ENCODE results near the gene CRIM1.

Gene CRIM1

DNA sequence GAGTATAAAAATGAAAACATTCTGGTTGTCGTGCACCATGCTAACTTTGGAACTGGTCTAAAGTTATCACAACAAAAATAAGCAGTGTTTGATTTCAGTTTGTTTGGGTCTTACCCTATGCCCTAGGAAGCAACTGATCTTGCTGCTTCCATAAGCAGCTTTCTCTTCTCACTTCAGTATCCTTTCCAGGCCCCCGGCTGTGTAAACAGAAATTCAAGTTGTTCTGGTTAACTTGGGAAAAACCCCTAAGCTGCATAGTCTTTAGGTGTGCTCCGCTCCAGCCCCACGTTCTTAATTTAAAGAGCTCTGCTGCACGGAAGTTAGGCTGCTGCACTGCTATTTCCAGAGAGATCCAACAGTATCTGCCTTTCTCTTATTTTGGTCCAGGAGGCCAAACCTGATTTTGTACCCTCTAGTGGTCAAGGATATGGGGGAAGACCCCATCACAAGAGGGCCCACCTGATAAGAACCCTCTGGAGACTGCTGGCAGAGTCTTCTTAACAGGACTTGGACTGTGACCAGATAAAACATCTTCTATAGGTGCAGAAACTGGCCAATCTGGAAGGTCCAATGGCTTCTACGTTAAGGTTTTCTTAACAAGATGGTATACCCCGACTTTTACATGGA is 173.3 kb downstream of the CRIM1 start:
- no peak for DNase-seq

DNA sequence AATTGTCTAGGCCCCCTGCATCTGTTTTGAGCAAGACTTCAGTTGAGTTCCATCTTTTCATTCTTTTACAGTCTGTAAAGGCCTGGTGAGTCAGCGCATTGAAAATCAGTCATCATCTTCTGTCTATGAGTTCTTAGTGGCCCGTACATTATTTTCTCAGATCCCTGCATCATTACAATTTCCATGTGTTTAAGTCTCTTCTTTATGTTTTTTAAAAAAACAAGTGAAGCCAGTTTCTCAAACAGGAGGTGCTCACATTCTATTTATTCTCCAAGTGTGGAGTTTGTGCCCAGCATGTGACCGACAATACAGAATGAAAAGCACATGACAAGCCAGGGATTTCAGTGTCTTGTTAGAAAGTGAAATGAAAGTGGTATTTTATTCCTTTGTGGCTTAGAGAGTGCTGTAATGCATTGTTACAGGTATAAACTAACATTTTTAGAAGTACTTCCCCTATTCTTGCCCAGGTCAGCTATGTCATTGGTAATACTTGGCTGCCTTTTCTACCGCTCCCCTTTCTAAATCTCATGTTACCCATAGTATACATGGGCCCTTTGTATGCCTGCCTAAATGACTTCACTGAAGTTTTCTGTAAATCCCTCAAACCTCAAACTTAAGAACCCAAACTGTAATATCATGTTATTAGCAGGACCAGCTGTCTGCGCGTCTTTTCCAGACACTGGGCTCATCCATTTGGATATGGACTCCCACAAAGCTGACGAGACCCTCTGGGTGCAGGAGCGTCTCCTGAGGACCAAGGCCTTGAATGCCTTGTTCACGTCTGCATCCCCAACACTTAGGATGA is 174.8 kb downstream of the CRIM1 start:
- DNase-seq = peak; percentile 54

DNA sequence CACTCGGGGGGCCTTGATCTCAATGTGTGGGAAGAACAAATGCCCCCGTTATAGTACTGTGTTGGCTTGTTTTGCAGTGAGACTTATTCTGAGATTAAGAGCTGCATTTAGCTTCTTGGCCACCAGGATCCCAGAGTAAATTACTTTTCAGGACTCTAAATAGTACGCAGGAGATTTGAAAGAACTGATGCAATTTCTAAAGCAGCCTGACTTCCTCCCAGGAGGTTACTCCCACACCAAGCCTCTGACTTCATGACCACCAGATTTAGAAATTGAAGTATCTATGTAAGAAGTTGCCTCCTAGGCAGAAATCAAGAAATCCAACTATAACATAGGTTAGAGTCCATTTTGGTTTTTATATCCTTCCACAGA is 175.4 kb downstream of the CRIM1 start:
- DNase-seq = peak; percentile 92

DNA sequence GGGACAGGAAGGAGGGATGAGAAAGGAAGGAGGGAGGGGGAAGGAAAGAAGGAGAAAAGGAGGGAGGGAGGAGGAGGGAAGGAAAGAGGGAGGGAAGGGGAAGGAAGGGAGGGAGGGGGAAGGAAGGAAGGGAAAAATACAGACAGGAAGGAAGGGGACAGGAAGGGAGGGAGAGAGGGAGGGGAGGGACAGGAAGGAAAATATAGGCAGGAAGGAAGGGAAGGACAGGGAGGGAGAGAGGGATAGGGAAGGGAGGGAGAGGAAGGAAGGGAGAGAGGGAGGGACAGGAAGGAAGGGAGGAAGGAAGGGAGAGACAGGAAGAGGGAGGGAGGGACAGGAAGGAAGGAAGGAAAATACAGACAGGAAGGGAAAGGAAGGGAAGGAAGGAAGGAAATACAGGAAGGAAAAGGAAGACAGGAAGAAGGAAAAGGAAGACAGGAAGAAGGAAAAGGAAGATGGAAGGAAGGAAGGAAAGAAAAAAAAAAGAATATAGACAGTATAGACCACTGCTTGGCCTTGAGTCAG is 178.8 kb downstream of the CRIM1 start:
- no peak for DNase-seq

DNA sequence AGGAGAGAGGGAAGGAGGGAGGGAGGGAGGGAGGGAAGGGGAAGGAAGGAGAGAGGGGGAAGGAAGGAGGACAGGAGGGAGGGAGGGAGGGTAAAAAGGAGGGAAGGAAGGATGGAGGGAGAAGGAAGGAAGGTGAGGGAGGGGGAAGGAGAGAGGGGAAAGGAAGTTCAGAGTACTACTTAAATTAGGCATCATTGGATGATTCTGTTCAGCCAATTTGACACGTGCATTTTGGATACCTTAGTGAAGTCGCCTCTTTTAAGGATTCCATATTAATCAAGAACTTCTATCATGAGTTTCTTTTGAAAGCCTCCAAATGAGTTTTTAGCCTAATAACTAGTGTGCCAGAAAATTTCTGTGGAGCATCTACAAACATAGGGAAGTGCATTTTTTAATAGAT is 179.5 kb downstream of the CRIM1 start:
- no peak for DNase-seq

DNA sequence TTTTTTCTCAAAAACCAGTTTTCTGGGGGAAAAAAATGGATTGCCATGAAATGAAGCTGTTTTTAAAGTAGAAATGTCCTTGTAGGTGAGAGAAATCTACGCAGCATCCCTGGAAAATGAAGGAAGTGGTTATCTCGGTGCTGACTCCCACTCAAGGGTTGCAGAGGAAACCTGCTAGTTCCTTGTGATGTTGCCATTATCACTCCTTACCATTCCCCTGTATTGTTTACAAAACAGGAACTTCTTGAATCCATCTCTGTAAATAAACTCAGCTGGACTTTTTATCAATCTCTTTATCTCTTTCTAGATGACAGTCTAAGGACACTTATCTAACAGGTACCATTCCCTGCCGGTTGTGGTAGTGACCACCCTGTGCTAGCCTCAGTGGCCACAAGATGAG is 181.2 kb downstream of the CRIM1 start:
- no peak for DNase-seq

DNA sequence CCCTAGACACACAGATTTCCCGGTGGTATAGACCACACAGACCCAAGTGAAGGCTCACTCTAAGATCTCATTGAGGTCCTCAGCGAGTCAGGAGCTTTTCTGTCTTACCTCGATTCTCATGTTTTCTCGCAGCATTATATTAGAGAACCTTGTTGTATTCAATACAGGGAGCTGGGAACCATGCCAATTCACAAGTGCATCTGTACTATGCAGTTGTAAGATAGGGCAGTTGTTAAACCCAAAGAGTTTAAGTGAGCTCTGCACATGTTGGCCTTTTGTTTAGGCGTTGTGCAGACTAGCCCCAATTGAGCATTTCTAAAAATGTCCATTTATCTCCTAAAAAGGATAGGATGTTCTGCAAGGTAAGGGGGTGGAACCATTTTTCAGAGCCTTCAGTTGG is 182.8 kb downstream of the CRIM1 start:
- no peak for DNase-seq

DNA sequence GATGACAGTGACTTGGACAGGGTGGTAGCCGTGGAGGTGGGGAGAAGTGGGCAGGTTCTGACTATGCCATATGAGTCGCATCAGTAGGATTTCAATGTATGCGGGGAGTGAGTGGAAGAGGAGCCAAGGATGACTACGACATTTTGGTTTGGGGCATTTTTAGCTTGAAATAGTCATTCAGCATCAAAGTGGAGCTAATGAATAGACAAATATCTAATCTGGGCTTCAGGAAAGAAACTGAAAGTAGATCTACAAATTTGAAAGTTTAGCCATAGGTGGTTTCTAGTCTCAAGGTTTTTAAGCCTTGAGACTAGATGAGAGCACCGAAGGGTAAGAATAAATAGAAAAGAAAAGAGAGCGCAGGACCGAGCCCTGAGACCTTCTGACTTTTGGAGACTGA is 184.1 kb downstream of the CRIM1 start:
- DNase-seq = no peak

DNA sequence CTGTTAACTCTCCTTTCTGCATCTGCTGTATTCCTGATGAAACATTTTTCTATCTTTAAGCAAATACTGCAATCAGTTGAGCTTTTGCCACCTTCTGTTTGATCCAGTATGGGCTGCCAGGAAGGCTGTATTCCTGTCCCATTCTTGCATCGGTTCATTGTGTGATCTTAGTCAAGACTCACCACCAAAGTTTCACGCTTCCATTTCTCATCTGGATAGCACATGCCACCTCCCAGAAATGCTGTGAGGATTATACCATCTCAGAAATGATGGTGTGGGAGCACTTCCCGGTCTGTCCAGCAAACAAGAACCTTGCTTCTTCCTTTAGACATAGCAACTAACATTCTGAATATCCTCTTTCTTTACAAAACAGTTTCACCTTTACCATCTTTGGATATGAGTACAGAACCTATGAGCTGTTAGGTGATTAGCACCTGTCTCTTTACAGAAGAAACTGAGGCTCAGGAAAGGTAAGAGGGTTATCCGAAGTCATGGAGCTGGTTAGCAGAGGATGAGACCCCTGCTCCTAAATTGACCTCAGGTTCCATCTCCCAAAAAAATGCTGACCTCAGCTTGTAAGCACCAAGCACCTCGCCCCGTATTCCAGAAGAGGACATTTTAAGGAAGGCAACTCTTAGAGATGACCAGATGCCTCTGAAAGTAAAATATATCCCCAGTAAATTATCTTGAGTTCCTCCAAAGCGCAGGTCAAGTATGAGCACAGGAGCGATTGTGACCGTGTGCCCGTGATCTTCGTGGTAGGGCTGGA is 185.6 kb downstream of the CRIM1 start:
- no peak for DNase-seq

DNA sequence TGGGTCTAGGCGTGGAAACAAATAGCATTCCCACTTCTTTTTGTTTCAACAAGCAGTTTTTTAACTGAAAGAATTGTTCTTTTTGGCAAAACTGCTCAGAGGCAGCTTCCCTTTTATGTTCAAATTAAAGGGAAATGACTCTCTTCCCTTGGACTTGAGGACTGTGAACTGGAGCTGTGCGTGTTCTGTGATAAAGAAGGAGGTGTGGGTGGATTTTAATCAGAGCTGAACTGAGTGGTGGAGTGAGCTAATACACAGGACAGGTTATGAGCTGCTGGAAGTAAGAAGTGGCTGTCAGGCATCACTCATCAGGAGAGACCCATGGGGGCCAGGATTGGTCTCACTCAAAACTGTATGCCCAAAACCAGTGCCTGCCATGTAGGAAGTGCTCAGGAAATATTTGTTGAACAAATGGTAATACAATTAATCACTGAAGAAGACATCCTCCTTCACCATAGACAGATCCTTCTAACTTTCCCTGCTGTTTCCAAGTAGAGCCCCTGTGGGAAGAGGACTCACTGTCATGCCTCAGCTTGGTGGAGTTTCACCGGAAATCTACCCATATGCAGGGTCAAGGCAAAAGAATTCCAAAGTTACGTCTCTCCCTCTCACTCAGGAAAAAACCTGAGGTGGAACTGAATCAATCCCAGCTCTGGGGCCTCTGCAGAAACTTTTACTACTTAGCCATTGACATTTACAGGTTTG is 186.5 kb downstream of the CRIM1 start:
- DNase-seq = peak; percentile 22

DNA sequence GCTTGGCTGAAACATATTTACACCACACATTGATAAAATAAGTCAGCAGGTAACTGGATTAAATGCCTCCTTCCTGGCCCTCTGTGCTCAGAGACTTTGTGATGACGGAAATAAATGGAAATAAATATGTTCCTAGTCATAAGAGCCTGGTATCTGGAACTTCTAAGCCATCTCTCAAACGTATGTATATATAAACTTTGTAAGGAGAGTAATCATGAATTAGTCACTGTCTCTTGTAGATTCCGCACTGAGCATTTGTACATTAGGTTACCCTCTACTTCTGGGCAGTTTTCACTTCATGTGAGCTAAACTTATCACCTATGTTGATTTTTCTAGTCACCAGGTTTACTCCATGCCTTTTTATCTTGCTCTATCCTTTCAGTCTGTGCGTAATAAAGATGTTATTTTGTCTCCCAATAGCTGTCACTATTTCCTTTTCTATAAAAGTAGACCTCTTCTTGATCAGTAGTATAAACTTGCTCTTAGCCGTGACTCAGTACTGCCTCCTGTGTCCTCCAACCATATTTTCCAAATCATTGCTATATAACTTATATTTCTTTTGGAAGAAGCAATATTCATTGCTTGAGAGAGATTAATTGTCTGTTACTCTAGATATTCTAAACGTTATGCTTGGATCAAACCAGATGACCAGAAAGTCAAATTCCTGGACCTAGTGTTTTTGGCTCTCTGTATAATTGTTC is 189.2 kb downstream of the CRIM1 start:
- DNase-seq = no peak

DNA sequence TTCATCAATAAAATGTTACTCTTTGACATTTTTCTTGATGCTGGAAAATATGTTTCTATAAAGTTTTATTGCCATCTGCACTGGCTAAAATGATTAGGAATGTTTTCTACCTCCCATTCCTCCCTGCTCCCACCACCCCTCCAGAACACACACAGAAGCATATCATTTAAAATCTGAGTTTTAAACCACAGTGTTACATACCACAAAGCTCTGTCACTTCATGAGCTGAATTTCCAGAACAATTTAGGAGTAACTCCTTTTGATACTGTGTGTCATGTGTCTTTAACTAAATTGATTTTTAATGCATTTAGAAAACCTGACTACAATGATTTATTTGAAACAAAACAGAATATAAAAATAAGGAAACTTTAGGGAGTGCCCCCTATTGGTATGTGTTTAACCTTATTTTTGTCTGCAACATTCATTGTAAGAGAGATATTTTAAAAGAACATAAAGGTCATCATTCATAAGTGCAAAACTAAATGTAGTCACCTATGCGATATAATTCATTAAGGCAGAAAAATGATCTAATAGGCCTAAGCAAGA is 190.4 kb downstream of the CRIM1 start:
- DNase-seq = no peak

DNA sequence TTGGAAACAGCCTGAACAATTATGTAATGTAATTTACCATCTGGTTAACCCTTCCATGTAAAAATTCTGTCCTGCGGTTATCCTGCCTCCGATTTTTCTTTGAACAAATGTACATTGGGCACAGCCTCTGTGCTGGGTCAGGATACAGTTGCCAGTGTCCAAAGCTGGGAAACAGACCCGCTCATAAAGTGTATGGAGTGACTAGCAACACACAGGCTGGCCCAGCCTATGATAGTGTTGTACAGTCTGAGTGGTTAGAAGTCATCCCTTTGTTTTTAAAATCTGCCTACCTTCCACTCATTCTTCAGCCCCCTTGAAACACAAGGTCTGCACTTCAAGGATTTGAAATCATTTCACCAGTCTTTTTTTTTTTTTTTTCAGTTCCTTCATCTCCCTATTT is 192.3 kb downstream of the CRIM1 start:
- DNase-seq = no peak

DNA sequence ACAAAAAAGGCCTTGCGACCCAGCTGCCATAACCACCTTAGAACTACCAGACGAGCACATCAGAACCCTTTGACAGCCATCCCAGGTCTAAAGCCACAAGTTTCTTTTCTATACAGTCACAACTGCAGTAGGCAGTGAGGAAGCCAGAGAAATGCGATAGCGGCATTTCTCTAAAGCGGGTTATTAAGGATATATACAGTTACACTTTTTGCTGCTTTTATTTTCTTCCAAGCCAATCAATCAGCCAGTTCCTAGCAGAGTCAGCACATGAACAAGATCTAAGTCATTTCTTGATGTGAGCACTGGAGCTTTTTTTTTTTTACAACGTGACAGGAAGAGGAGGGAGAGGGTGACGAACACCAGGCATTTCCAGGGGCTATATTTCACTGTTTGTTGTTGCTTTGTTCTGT is 193.6 kb downstream of the CRIM1 start:
- DNase-seq = no peak

DNA sequence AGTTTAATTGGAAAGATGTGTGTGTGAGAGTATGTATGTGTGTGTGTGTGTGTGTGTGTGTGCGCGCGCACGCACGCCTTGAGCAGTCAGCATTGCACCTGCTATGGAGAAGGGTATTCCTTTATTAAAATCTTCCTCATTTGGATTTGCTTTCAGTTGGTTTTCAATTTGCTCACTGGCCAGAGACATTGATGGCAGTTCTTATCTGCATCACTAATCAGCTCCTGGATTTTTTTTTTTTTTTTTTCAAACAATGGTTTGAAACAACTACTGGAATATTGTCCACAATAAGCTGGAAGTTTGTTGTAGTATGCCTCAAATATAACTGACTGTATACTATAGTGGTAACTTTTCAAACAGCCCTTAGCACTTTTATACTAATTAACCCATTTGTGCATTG is 194.4 kb downstream of the CRIM1 start:
- no peak for DNase-seq

DNA sequence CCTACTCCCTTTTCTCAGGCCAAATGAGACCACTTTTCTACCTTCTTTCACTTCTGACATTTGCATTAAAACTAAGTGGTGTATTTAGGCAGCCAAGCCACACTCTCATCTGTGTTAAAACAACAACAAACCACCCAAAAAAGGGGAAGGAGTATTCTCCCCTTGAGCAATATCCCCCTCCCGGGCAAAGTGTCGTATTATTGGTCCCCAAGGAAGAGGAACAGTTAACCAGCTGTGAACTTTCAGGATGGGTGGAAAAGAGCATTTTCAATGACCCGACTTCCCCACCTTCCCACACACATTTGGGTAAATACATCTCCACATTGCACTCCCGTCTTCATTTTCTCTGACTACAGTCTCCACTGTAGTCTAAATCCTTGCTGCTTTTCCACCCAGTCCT is 198.1 kb downstream of the CRIM1 start:
- peak; percentile 82 for DNase-seq

DNA sequence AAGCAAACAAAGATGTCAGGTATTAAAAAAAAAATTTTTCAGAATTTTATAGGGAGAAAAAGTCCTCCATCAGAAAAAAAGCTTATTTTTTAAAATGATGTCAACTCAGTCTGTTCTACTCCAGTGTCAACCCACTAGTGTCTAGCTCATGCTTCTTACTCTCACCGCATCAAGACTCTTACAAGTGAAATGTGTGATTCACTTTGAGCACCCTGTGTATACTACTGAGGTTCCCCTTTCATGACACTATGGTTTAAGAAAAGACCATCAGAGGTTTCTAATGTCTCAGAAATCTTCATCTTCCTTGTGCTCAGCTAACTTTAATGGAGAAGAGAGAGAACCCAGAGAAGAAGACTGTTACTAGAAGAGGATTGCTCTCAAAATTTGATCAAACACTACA is 199.0 kb downstream of the CRIM1 start:
- peak; percentile 33 for DNase-seq

DNA sequence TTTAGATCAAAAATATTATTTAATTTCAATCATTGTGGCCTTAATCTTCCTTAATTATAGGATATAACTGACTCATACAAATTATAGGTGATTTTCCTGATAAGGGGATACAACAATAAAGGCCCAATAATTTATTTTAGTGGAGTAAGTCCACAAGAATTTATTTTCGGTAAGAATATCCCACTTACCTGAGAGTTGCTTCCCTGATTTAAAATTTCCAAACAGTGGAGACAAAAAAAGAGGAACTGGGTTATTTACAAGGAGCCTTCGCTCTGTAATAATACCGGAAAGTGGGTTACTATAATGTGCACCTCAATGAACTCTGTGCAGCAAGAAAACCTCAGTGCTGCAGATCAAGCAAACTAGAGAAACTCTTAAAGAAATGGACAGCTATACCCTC is 200.2 kb downstream of the CRIM1 start:
- DNase-seq = no peak

DNA sequence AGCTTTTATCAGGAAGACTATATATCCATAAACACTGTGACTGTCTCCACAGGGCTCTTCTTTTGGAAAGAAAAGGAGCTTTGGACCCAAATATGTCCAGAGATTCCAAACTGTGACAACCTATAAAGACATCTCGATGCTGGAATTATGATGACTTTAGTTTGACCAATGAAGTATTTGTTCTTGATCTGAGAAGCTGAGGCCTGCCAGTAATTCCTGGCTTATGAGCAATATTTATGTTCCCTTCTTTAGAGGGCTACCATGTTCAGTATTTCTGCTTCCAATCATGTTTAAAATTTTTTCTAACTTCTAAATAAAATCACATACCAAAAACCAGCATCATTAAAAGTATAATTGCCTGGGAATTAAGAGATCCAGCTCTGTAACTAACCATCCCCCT is 201.3 kb downstream of the CRIM1 start:
- no peak for DNase-seq

DNA sequence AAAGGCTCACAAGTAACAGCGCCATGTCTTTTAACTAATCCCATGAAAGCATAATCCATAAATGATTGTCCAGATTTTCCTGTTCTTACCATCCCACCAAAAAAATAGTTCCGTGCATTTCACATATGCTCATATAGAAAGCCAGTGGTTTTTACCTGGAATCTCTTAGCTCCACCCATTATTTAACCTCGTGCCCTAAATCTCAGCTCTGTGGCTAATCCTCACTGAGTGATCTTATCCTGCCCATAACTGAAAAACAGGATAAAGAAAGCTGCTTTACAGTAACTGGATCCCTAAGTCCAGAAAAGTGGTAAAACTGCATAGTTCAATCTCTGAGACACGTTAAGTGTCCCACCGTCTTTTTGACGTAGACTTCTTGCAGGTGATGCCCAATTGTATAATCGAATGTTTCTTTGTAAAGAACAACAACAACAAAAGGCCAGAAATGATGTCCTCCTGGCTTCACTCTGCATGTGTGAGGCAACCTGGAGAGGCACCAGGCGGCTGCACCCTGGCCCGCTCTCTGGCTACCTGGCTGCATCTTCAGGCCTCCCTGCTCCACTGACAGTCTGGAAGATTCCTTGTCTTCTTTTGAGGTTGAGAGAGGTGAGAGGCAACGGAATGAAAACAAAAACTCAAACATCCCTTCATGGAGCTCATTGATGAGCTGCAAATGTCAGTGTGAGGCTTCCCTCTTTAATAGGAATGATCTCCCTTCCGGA is 203.8 kb downstream of the CRIM1 start:
- no peak for DNase-seq

DNA sequence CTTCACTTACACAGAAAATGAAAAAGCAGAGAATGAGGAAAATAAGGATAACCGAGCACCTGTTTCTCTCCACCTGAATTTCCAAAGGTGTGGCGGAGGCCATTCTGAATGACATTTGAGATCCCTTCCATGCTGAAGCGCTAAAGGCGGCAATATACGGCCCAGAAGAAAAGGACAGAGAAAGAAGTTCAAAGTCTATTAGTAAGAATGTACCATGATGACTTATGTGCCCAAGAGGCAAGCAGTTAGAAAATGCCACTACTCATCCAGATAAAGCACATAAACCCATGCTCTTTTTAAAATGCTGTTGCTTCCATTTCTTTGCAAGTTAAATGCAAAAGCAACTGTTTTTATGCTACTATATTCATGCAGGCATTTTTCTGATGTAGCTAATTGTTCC is 205.1 kb downstream of the CRIM1 start:
- DNase-seq = no peak

All from inflammatory macrophage treated with lipopolysaccharide for 4 hours (primary cell).